Upper lobe of left lung (tissue), 4 donors: ENCODE results near the gene CMC2.

Experiments
- POLR2A ChIP-seq, 4 donors: fragments of 450-650 bp; IDR thresholded peaks; one replicate each; pipeline ENCODE4 v1.5.1; 2016 to 2017; ENCODE audit warnings: antibody characterized with exemption in 4 of 4, mild to moderate bottlenecking in 2 of 4
- TF ChIP-seq, protein P1 (sequence below), 6 experiments: fragments of 450-650 bp in 4 of 6; fragments of 200-600 bp in 2 of 6; sonication (generic) in 2 of 6; IDR thresholded peaks; one replicate each; pipeline ENCODE4 v1.5.1; 2016 to 2019; ENCODE audit warnings: antibody characterized with exemption in 6 of 6

DNA sequence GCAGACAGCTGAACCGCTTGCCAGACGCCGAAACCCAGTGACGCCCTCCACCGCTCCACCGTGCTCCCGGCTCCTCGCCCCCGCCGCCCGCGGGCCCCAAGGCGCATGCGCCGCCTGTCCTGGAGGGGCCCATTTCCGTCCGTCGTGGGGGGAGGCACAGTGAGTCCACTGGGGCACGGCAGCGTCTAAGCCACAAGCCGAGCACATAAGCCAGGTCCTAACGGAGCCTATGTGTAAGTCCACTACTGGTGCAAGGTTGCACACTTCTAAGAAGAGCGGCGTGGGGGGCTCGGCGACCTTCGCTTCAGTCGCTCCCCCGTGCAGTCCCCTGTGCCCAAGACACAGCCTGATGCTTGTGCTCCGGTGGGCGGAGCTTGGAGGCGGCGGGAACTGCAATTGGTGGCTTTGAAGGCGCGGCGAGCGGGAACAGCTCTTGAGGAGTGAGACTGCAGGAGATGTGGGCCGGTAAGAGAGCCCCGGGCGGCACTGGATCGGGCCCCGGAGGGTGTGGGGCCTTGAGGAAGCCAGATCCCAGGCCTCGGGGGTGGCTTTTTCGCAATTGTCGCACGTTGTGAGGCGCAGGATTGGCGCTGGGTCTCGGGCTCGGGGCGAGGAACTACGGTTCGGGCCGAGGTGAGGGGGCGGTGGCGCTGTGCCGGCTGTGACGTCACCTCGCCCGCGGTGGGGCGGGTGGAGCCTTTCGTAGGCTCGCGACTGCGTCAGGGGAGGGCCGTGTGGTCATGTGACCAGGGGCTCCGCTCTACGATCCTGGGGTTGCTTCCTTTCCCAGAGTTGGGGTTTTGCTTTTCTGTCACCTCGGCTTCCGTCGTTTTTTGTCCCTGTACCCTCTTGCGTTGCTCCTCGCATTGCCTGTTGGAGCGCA is at the start of gene CMC2, which contains the start of gene CENPN:
- TF ChIP-seq, protein P1, sequence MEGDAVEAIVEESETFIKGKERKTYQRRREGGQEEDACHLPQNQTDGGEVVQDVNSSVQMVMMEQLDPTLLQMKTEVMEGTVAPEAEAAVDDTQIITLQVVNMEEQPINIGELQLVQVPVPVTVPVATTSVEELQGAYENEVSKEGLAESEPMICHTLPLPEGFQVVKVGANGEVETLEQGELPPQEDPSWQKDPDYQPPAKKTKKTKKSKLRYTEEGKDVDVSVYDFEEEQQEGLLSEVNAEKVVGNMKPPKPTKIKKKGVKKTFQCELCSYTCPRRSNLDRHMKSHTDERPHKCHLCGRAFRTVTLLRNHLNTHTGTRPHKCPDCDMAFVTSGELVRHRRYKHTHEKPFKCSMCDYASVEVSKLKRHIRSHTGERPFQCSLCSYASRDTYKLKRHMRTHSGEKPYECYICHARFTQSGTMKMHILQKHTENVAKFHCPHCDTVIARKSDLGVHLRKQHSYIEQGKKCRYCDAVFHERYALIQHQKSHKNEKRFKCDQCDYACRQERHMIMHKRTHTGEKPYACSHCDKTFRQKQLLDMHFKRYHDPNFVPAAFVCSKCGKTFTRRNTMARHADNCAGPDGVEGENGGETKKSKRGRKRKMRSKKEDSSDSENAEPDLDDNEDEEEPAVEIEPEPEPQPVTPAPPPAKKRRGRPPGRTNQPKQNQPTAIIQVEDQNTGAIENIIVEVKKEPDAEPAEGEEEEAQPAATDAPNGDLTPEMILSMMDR (IDR thresholded peaks at IDR 0.05), result peak in 3 of 6 experiments; percentile 13 to 27 (median 23)
- peak in 3 of 4 donors; percentile 72 to 90 (median 89) for TF ChIP-seq POLR2A (IDR thresholded peaks at IDR 0.05)
